Measurements from ENCODE around the gene NR1I2.
A peak's percentile ranks its signal among the peaks of the same experiment; 100 is the strongest.

DNA sequence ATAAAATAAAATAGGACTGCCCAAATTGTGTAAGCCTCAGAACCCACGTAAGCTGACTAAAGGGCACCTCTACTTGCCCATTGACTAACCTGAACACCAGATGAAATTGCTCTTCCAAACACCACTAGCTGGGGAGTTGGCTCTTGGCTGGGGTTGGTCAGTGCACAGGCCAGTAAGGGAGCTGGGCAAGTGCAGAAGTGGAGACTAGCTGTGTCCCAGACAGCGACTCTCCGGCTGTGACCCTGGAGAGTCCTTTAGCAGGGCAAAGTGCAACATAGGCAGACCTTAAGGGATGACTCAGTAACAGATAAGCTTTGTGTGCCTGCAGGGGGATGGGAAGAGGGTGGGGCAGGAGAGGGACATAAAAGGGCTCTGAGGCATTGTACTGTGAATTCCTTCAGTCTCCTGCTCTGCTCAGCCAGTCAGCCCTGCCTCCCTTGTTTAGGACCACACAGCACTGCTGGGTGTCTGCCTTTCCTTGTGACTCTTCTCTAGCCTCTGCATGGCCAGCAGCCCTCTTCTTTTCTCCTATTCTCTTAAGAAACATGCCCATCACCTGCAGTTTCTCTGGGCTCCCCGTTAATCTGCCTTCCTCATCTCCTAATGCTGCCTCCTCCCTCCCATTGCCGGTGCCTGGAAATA, 13.2 kb downstream of the NR1I2 start:
- TF ChIP-seq, protein P1, sequence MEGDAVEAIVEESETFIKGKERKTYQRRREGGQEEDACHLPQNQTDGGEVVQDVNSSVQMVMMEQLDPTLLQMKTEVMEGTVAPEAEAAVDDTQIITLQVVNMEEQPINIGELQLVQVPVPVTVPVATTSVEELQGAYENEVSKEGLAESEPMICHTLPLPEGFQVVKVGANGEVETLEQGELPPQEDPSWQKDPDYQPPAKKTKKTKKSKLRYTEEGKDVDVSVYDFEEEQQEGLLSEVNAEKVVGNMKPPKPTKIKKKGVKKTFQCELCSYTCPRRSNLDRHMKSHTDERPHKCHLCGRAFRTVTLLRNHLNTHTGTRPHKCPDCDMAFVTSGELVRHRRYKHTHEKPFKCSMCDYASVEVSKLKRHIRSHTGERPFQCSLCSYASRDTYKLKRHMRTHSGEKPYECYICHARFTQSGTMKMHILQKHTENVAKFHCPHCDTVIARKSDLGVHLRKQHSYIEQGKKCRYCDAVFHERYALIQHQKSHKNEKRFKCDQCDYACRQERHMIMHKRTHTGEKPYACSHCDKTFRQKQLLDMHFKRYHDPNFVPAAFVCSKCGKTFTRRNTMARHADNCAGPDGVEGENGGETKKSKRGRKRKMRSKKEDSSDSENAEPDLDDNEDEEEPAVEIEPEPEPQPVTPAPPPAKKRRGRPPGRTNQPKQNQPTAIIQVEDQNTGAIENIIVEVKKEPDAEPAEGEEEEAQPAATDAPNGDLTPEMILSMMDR (IDR thresholded peaks at IDR 0.05): no peak
- TF ChIP-seq POLR2A (IDR thresholded peaks at IDR 0.05): peak in 1 of 2 donors; percentile 23

Data from adrenal gland (tissue), 5 donors.